Pancreas (tissue), 10 donors: Measurements from ENCODE around the gene P2RY2. TPM values are rescaled to one million over a fixed set of nuclear protein-coding genes. Genes with fewer than 3 reads are reported as not detected.
A peak's percentile ranks its signal among the peaks of the same experiment; 100 is the strongest.

ENCODE experiments used
- ATAC-seq, 4 donors: fragments of 200-7000 bp; cut with Tn5 transposase; one replicate each; pipeline versions ENCODE4 v1.8.0 to v1.9.1; 2020; ENCODE audit warnings: mild to moderate bottlenecking in 4 of 4, moderate library complexity in 4 of 4
- DNase-seq, 6 donors: peaks; one replicate each; pipeline ENCODE4 v3.0.0-alpha.2; 2020
- FAIRE-seq: peaks from 2 replicates; lab custom pipeline; 2012; peaks lifted over from hg19 to GRCh38; lab: Jason Lieb, UNC
- H3K27ac ChIP-seq, 4 donors: fragments of 200-600 bp; sonication (generic); 1 replicate in 3 of 4; 2 replicates in 1 of 4; pipeline versions ENCODE4 v1.5.0 to v1.8.0; 2020
- H3K27me3 ChIP-seq, 4 donors: fragments of 200-600 bp; one replicate each; pipeline ENCODE4 v1.8.0; 2021
- H3K36me3 ChIP-seq, 3 donors: fragments of 200-600 bp; sonication (generic) in 1 of 3; one replicate each; pipeline versions ENCODE4 v1.5.0 to v1.8.0; 2020 to 2021
- H3K4me1 ChIP-seq, 3 donors: fragments of 200-600 bp; one replicate each; pipeline ENCODE4 v1.8.0; 2021
- H3K4me3 ChIP-seq, 4 donors: fragments of 200-600 bp; sonication (generic) in 2 of 4; one replicate each; pipeline versions ENCODE4 v1.5.0 to v1.8.0; 2020 to 2021
- H3K9me3 ChIP-seq, 4 donors: fragments of 200-600 bp; one replicate each; pipeline ENCODE4 v1.8.0; 2021
- CTCF ChIP-seq, 4 donors: fragments of 200-600 bp; sonication (generic) in 3 of 4; IDR thresholded peaks; one replicate each; pipeline versions ENCODE4 v1.5.0 to v1.8.0; 2021; ENCODE audit warnings: antibody characterized with exemption in 4 of 4
- WGBS, 2 donors: extraction: QIAGEN DNeasy Blood & Tissue Kit; methylation state at CpG; one replicate each; pipeline ENCODE4 v1.1.7; 2013; 5-methylcytosine and 5-hydroxymethylcytosine counted together
- intact Hi-C, 3 donors: fragments of 100-400 bp; cut with DNase I; formaldehyde crosslinking; loops; one replicate each; pipeline versions ENCODE4 v1.11.1 to v1.14.2; 2022
- polyA plus RNA-seq, 2 donors: library from polyadenylated mRNA; stranded (reverse); fragments of 200-250 nt; gene quantifications; one replicate each; pipeline ENCODE4 v1.2.3, GENCODE V29; 2013
- total RNA-seq, 6 donors: library from RNA; stranded (reverse); fragmentation: NEBNext Ultra II Directional in 4 of 6; extraction: Animal tissue kit (Norgen Biotek cat#: 25700) in 4 of 6; gene quantifications; one replicate each; pipeline versions ENCODE4 v1.2.1 to v1.2.4, GENCODE V29; 2021 to 2023
- donor health status: healthy with polysubstance abuse.
- donor health status: DM: no; HTN: no; CAD: no; lungs with moderate emphysema.
- donor health status: DM: no; HTN: no; CAD: no.
- donor health status: control.
- donor health status: control.
- donor health status: Bipolar disorder and iron deficiency.
- donor health status: DM: yes; HTN: yes; CAD: no.
- donor health status: DM: no; HTN: no; CAD: no.
- donor health status: DM: no; HTN: no; CAD: no.
- donor health status: DM: yes; HTN: yes; CAD: no.

The P2RY2 gene
- total and polyA plus RNA-seq, 8 donors: 0.24 to 2.0 (median 0.47) TPM

DNA sequence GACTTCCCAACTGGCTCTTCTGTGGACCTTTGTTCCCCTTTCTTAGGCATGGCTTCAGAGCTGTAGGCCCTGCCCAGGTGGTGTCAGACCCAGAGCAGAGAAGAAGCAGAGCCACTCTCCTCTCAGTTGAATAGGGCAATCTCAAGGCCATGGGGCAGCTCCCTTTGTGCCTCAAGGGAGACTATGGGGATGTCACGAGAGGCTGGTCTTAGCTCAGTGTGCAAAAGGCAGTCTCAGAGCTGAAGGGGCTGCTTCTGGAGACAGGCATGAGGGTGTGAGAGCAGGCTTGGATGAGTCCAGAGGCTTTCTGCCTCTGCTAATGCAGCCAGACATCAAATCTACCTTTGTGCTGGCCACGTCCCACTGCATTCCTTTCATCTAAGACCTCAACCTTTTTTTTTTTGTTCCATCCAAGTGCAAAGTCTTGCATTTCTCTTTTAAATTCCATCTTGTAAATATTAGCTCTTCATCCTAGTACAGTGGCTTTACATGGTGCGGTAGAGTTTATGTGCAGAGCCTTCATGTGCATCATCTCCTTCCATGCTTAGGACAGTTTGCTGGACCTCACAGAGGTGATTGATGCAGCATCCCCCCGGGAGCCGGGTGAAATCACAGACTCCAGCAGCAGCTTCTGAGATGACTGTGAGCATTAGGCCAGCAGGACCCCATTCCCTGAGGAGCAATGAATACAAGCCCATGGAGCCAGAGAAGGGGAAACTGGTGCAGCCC is 41.8 kb upstream of the P2RY2 start:
- FAIRE-seq: no peak
- peak in 1 of 4 donors; percentile 23 for ATAC-seq
- intact Hi-C loops: loop anchor here (5.0 to 10.0 kb wide), 4 partner anchors 249 to 352 kb away; no protein-coding TSS in a partner anchor
- no peak for DNase-seq
- H3K4me1 ChIP-seq: peaks cover 0 to 20% (median 0%) of the 10 kb centered on the region in 3 donors
- H3K36me3 ChIP-seq: no peaks in the 10 kb centered on the region
- H3K27ac ChIP-seq: peak overlapping the region; percentile 6 to 53 (median 32)
- H3K27me3 ChIP-seq: no peaks in the 10 kb centered on the region
- no peak for TF ChIP-seq CTCF (IDR thresholded peaks at IDR 0.05)
- no peaks in the 10 kb centered on the region for H3K9me3 ChIP-seq
- 86 to 96% methylated on average over 5 of the region's 5 CpGs for WGBS, 2 donors
- no peak overlapping the region for H3K4me3 ChIP-seq

- ATAC-seq (no peak), DNase-seq (no peak), FAIRE-seq (no peak)
- TF ChIP-seq CTCF (IDR thresholded peaks at IDR 0.05): no peak
- 85 to 100% methylated on average over 1 of the region's 1 CpG for WGBS, 2 donors
- Histone ChIP-seq H3K4me3 (no peak overlapping the region), H3K27me3 (no peaks in the 10 kb centered on the region), H3K9me3 (no peaks in the 10 kb centered on the region), H3K27ac (peak overlapping the region in 2 of 4 donors; percentile 18 to 52), H3K36me3 (no peaks in the 10 kb centered on the region), H3K4me1 (peaks cover 0 to 20% (median 0%) of the 10 kb centered on the region in 3 donors)
- intact Hi-C loops: loop anchor here (5.0 to 10.0 kb wide), 4 partner anchors 250 to 352 kb away; no protein-coding TSS in a partner anchor
Measured at GRCh38 chr11:73176874-73177155, 41.3 kb upstream of the P2RY2 start.

DNA sequence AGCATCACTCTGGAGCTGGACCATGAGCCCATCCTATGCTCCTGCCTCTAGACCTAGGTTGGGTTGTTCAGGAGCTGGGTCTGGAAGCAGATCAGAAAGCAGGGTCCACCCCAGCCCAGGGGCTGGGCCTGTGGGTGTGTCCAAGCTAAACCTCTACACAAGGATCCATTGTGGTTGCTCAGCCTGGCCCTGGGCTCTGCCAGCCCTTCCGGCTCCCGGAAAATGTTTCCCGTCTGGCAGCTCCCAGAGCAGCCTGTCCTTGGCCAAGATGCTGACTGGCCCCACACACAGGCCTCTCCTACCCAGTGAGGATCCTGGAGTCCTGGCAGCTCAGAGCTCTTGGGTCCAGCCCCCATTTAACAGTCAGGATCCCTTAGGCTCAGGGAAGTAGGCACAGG is 40.7 kb upstream of the P2RY2 start:
- Histone ChIP-seq H3K27me3 (no peaks in the 10 kb centered on the region), H3K36me3 (no peaks in the 10 kb centered on the region), H3K4me1 (peaks cover 0 to 20% (median 0%) of the 10 kb centered on the region in 3 donors), H3K9me3 (no peaks in the 10 kb centered on the region), H3K4me3 (no peak overlapping the region), H3K27ac (peak overlapping the region in 3 of 4 donors; percentile 18 to 52 (median 36))
- no peak for TF ChIP-seq CTCF (IDR thresholded peaks at IDR 0.05)
- intact Hi-C loops: loop anchor here (5.0 to 10.0 kb wide), 4 partner anchors 250 to 353 kb away; no protein-coding TSS in a partner anchor
- peak; percentile 25 to 76 (median 66) for ATAC-seq
- FAIRE-seq: no peak
- peak in 5 of 6 donors; percentile 40 to 72 (median 43) for DNase-seq
- 14 to 18% methylated on average over 3 of the region's 3 CpGs for WGBS, 2 donors

DNA sequence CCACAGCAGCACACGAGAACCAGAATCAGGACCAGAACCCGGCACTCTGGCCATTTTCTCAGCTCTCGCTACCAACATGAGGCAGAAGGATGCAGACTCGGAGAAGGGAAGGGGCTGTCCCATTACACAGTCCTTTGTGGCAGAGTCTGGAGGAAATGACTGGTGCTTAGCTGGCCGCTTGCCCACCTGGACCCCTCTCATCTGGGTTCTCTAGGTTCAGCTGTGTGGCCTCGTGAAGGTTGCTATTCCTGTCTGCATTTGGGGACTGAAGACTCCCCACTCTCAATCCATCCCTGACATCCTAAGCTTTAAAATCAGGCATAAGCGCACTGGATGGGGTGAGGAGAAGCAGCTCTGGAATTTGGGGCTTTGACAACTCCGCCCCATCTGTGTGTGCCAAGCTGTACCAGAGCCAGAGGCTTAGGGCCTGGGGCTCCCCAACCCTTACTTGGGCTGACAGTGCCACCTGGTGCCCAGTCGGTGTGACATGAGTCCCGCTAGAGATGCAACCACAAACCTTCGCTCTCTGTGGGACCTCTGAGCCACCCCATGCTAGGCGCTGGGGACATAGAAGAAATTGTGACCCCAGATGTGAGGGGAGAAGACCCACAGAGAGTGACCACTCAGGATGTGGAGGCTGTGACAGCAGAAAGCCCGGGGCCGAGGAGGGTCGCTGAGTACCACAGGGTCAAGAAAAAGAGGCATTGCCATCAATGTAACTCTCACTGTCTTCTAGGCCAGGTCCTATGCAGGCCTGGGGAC is 40.1 kb upstream of the P2RY2 start:
- DNase-seq: peak; percentile 74 to 90 (median 82)
- Histone ChIP-seq H3K27me3 (no peaks in the 10 kb centered on the region), H3K36me3 (no peaks in the 10 kb centered on the region), H3K9me3 (no peaks in the 10 kb centered on the region), H3K27ac (peak overlapping the region in 2 of 4 donors; percentile 36 to 52), H3K4me3 (no peak overlapping the region), H3K4me1 (peaks cover 0 to 23% (median 0%) of the 10 kb centered on the region in 3 donors)
- intact Hi-C loops: loop anchor here (2.0 to 10.0 kb wide), 5 partner anchors 251 to 353 kb away; no protein-coding TSS in a partner anchor
- peak; percentile 73 to 94 (median 90) for ATAC-seq
- 35 to 43% methylated on average over 15 of the region's 15 CpGs for WGBS, 2 donors
- peak; percentile 44 to 69 (median 55) for TF ChIP-seq CTCF (IDR thresholded peaks at IDR 0.05)
- no peak for FAIRE-seq
